Breast epithelium (tissue), 4 donors: Measurements from ENCODE around the gene TTLL3. TPM values are rescaled to one million over a fixed set of nuclear protein-coding genes. Genes with fewer than 3 reads are reported as not detected.

ENCODE experiments used
- DNase-seq, 2 donors: peaks; one replicate each; pipeline ENCODE4 v3.0.0-alpha.2; 2019; ENCODE audit warnings: low spot score in 2 of 2
- H3K27ac ChIP-seq, 2 donors: fragments of 200-600 bp; sonication (generic) in 1 of 2; one replicate each; pipeline ENCODE4 v1.5.1; 2016 to 2019; ENCODE audit warnings: mild to moderate bottlenecking in 1 of 2
- H3K27me3 ChIP-seq, 2 donors: fragments of 200-600 bp; sonication (generic) in 1 of 2; one replicate each; pipeline versions ENCODE4 v1.5.1 to v1.6.0; 2017 to 2019; ENCODE audit warnings: control low read depth in 1 of 2, mild to moderate bottlenecking in 1 of 2
- H3K36me3 ChIP-seq: fragments of 200-600 bp; one replicate; pipeline ENCODE4 v1.5.1; 2019
- H3K4me1 ChIP-seq, 2 donors: fragments of 200-600 bp; sonication (generic); one replicate each; pipeline ENCODE4 v1.5.1; 2016 to 2019; ENCODE audit warnings: control low read depth in 1 of 2
- H3K4me3 ChIP-seq, 3 donors: fragments of 200-600 bp; sonication (generic); 1 replicate in 2 of 3; 2 replicates in 1 of 3; pipeline ENCODE4 v1.5.1; 2016 to 2019; ENCODE audit warnings: mild to moderate bottlenecking in 3 of 3, moderate library complexity in 2 of 3
- H3K9me3 ChIP-seq, 2 donors: fragments of 200-600 bp; sonication (generic) in 1 of 2; one replicate each; pipeline ENCODE4 v1.5.1; 2016 to 2019; ENCODE audit warnings: control low read depth in 1 of 2
- CTCF ChIP-seq, 3 donors: fragments of 450-650 bp; IDR thresholded peaks; one replicate each; pipeline ENCODE4 v1.5.1; 2016 to 2017; ENCODE audit warnings: antibody characterized with exemption in 3 of 3, mild to moderate bottlenecking in 3 of 3, moderate library complexity in 3 of 3
- POLR2A ChIP-seq: fragments of 450-650 bp; IDR thresholded peaks from one replicate; pipeline ENCODE4 v1.6.1; 2016; ENCODE audit warnings: antibody characterized with exemption, mild to moderate bottlenecking, moderate library complexity
- POLR2AphosphoS5 ChIP-seq, 3 donors: sonication (generic); formaldehyde crosslinking; IDR thresholded peaks; one replicate each; pipeline ENCODE4 v1.6.1; 2017; ENCODE audit warnings: antibody characterized with exemption in 3 of 3
- intact Hi-C: fragments of 100-400 bp; cut with DNase I; formaldehyde crosslinking; loops from one replicate; pipeline ENCODE4 v1.15.1; 2023; ENCODE audit warnings: low total_unique reads
- total RNA-seq, 3 donors: library from RNA; depleted of rRNA; stranded (reverse); fragments of >200 nt; gene quantifications; one replicate each; pipeline ENCODE4 v1.1.0, GENCODE V29; 2016

Gene TTLL3
- total RNA-seq, 3 donors from 2014 or later, result 63.1 to 76.7 (median 72.3) TPM

GRCh38 chr3:9776896-9777693, 33.0 kb upstream of the TTLL3 start:
- no peaks in the 10 kb centered on the region for H3K4me1 ChIP-seq
- no peaks in the 10 kb centered on the region for H3K9me3 ChIP-seq
- H3K27ac ChIP-seq, result no peak overlapping the region
- no peak overlapping the region for H3K4me3 ChIP-seq
- no peak for TF ChIP-seq POLR2A
- no peak for TF ChIP-seq CTCF (IDR thresholded peaks at IDR 0.05)
- no peak for TF ChIP-seq POLR2AphosphoS5 (IDR thresholded peaks at IDR 0.05)
- DNase-seq, result no peak
- no peaks in the 10 kb centered on the region for H3K36me3 ChIP-seq
- intact Hi-C loops, result no loop called here
- no peaks in the 10 kb centered on the region for H3K27me3 ChIP-seq

GRCh38 chr3:9777694-9778021, 32.4 kb upstream of the TTLL3 start:
- DNase-seq, result no peak
- peak overlapping the region in 1 of 2 donors; percentile 84 for H3K27ac ChIP-seq

GRCh38 chr3:9778143-9779074, 31.7 kb upstream of the TTLL3 start:
- Histone ChIP-seq H3K36me3 (no peaks in the 10 kb centered on the region), H3K4me1 (no peaks in the 10 kb centered on the region), H3K4me3 (no peak overlapping the region), H3K9me3 (no peaks in the 10 kb centered on the region), H3K27me3 (no peaks in the 10 kb centered on the region), H3K27ac (peak overlapping the region in 1 of 2 donors; percentile 84)
- TF ChIP-seq CTCF (IDR thresholded peaks at IDR 0.05) (no peak), POLR2A (no peak), POLR2AphosphoS5 (IDR thresholded peaks at IDR 0.05) (no peak)
- no peak for DNase-seq
- intact Hi-C loops, result no loop called here

More at GRCh38 chr3:9777694-9778021, 32.4 kb upstream of the TTLL3 start:
- no peaks in the 10 kb centered on the region for H3K36me3 ChIP-seq
- H3K27me3 ChIP-seq, result no peaks in the 10 kb centered on the region
- TF ChIP-seq CTCF (IDR thresholded peaks at IDR 0.05), result no peak
- TF ChIP-seq POLR2AphosphoS5 (IDR thresholded peaks at IDR 0.05), result no peak
- no peak for TF ChIP-seq POLR2A
- H3K9me3 ChIP-seq, result no peaks in the 10 kb centered on the region
- no peak overlapping the region for H3K4me3 ChIP-seq
- H3K4me1 ChIP-seq, result no peaks in the 10 kb centered on the region
- intact Hi-C loops, result no loop called here

- Histone ChIP-seq H3K36me3 (no peaks in the 10 kb centered on the region), H3K4me3 (no peak overlapping the region), H3K27me3 (no peaks in the 10 kb centered on the region), H3K9me3 (no peaks in the 10 kb centered on the region), H3K4me1 (no peaks in the 10 kb centered on the region), H3K27ac (peak overlapping the region in 1 of 2 donors; percentile 82)
- TF ChIP-seq POLR2A, result no peak
- TF ChIP-seq CTCF (IDR thresholded peaks at IDR 0.05), result no peak
- intact Hi-C loops, result no loop called here
- DNase-seq, result no peak
Measured at GRCh38 chr3:9779075-9779593, 30.9 kb upstream of the TTLL3 start.
